ENCODE data around the gene CDC73. TPM values are rescaled to one million over a fixed set of nuclear protein-coding genes. Genes with fewer than 3 reads are reported as not detected.

CDC73 gene
- total and polyA plus RNA-seq, 2 of the 13 experiments (the other 11 are each of a cell fraction or from before 2014, with no cell fraction given), result 20.2 to 26.3 TPM

- TF ChIP-seq ZNF256 (CRISPR knock-in tag; conservative IDR thresholded peaks at IDR 0.05) (no peak), ZNF598 (CRISPR knock-in tag; IDR thresholded peaks at IDR 0.05; ENCODE audit: borderline replicate concordance) (no peak), MED13 (CRISPR knock-in tag; IDR thresholded peaks at IDR 0.05) (no peak), SOX5 (CRISPR knock-in tag; IDR thresholded peaks at IDR 0.05; ENCODE audit: borderline replicate concordance) (peak; percentile 34), ZBTB42 (CRISPR knock-in tag; IDR thresholded peaks at IDR 0.05) (no peak), ZNF317 (CRISPR knock-in tag; IDR thresholded peaks at IDR 0.05) (peak; percentile 60; the same call in 1 of the 2 replicates), REPIN1 (CRISPR knock-in tag; IDR thresholded peaks at IDR 0.05; ENCODE audit: borderline replicate concordance, low read depth) (no peak), NFE2L1 (CRISPR knock-in tag; IDR thresholded peaks at IDR 0.05; ENCODE audit: borderline replicate concordance) (no peak), CEBPB (IDR thresholded peaks at IDR 0.05; ENCODE audit: borderline replicate concordance, low read depth, low read length) (no peak), ZNF646 (CRISPR knock-in tag; IDR thresholded peaks at IDR 0.05) (no peak), MTF2 (CRISPR knock-in tag; IDR thresholded peaks at IDR 0.05; ENCODE audit: borderline replicate concordance) (no peak), ZNF496 (CRISPR knock-in tag; IDR thresholded peaks at IDR 0.05; ENCODE audit: insufficient replicate concordance) (no peak), ZNF580 (CRISPR knock-in tag; IDR thresholded peaks at IDR 0.05; ENCODE audit: borderline replicate concordance, low read depth) (no peak), PRDM10 (CRISPR knock-in tag; IDR thresholded peaks at IDR 0.05; ENCODE audit: low read depth) (0 out of 2 replicates have a peak, but pooled peaks have one; percentile 17), ZNF619 (CRISPR knock-in tag; IDR thresholded peaks at IDR 0.05) (no peak), E2F1 (CRISPR knock-in tag; IDR thresholded peaks at IDR 0.05) (no peak), ASH2L (IDR thresholded peaks at IDR 0.05; ENCODE audit: insufficient read length, low read depth, low read length) (peak; percentile 76), ZNF792 (CRISPR knock-in tag; IDR thresholded peaks at IDR 0.05) (no peak), POLR2G (IDR thresholded peaks at IDR 0.05; ENCODE audit: low read depth, low read length) (peak; percentile 35; the same call in 1 of the 2 replicates)
These were observed 6.1 kb upstream of the CDC73 start (continued) for GRCh38 chr1:193115629-193116227.

All from HepG2 (cell line).